ENCODE measurements around the gene ZGPAT. TPM values are rescaled to one million over a fixed set of nuclear protein-coding genes. Genes with fewer than 3 reads are reported as not detected.

Gene ZGPAT
- total and polyA plus RNA-seq, 10 of the 15 experiments (the other 5 are each of a cell fraction or from before 2014, with no cell fraction given), result 0.58 to 52.9 (median 18.0) TPM

- TF ChIP-seq CHD4 (IDR thresholded peaks at IDR 0.05) (no peak), IRF4 (IDR thresholded peaks at IDR 0.05; ENCODE audit: low read depth, low read length) (no peak), NFIC (IDR thresholded peaks at IDR 0.05; ENCODE audit: low read depth, low read length) (no peak), NFYB (IDR thresholded peaks at IDR 0.05; ENCODE audit: insufficient read depth, low read depth, low read length) (no peak), TCF12 (IDR thresholded peaks at IDR 0.05; ENCODE audit: low read depth, low read length) (peak; percentile 76; the same call in 1 of the 2 replicates), TAF1 (IDR thresholded peaks at IDR 0.05; ENCODE audit: borderline replicate concordance, low read depth, low read length) (peak; percentile 68; the same call in 1 of the 2 replicates), POLR2AphosphoS5 (IDR thresholded peaks at IDR 0.05; ENCODE audit: low read length) (no peak; the same call in 1 of the 2 replicates), POLR2A (IDR thresholded peaks at IDR 0.05; ENCODE audit: low read depth, low read length) (peak; percentile 83), CBX5 (IDR thresholded peaks at IDR 0.05; ENCODE audit: low read depth) (no peak; the same call in 1 of the 2 replicates), KLF5 (IDR thresholded peaks at IDR 0.05; ENCODE audit: partially characterized antibody) (no peak), ESRRA (IDR thresholded peaks at IDR 0.05; ENCODE audit: low read length) (peak; percentile 55; the same call in 1 of the 2 replicates), RAD51 (IDR thresholded peaks at IDR 0.05) (no peak), MTA3 (IDR thresholded peaks at IDR 0.05; ENCODE audit: borderline replicate concordance, low read length) (no peak), BCL11A (IDR thresholded peaks at IDR 0.05; ENCODE audit: low read depth, low read length) (0 out of 2 replicates have a peak, but pooled peaks have one; percentile 35), PRDM15 (CRISPR knock-in tag; IDR thresholded peaks at IDR 0.05) (no peak), EZH2 (IDR thresholded peaks at IDR 0.05; ENCODE audit: borderline replicate concordance, control insufficient read depth, low read depth, low read length) (no peak), ZBTB40 (IDR thresholded peaks at IDR 0.05; ENCODE audit: borderline replicate concordance) (peak; percentile 63; the same call in 1 of the 2 replicates), MYC (IDR thresholded peaks at IDR 0.05; ENCODE audit: insufficient read depth, insufficient read length, insufficient replicate concordance, low read length, severe bottlenecking) (peak; percentile 69)
- TF ChIP-seq, protein P1, sequence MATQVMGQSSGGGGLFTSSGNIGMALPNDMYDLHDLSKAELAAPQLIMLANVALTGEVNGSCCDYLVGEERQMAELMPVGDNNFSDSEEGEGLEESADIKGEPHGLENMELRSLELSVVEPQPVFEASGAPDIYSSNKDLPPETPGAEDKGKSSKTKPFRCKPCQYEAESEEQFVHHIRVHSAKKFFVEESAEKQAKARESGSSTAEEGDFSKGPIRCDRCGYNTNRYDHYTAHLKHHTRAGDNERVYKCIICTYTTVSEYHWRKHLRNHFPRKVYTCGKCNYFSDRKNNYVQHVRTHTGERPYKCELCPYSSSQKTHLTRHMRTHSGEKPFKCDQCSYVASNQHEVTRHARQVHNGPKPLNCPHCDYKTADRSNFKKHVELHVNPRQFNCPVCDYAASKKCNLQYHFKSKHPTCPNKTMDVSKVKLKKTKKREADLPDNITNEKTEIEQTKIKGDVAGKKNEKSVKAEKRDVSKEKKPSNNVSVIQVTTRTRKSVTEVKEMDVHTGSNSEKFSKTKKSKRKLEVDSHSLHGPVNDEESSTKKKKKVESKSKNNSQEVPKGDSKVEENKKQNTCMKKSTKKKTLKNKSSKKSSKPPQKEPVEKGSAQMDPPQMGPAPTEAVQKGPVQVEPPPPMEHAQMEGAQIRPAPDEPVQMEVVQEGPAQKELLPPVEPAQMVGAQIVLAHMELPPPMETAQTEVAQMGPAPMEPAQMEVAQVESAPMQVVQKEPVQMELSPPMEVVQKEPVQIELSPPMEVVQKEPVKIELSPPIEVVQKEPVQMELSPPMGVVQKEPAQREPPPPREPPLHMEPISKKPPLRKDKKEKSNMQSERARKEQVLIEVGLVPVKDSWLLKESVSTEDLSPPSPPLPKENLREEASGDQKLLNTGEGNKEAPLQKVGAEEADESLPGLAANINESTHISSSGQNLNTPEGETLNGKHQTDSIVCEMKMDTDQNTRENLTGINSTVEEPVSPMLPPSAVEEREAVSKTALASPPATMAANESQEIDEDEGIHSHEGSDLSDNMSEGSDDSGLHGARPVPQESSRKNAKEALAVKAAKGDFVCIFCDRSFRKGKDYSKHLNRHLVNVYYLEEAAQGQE (IDR thresholded peaks at IDR 0.05; ENCODE audit: low read depth, low read length), result no peak
These were observed at the start of gene ZGPAT, which contains the start of gene ARFRP1 (continued) for GRCh38 chr20:63707558-63708300.

All from GM12878 (cell line).